Endodermal cell (in vitro differentiated cells): ENCODE measurements around the gene PCDHGB6. TPM values are rescaled to one million over a fixed set of nuclear protein-coding genes. Genes with fewer than 3 reads are reported as not detected.

Experiments
- DNase-seq: peaks from one replicate; pipeline ENCODE4 v3.0.0-alpha.2; 2017
- H3K27ac ChIP-seq: 2 replicates; pipeline ENCODE4 v1.5.1; 2013; ENCODE audit warnings: mild to moderate bottlenecking, low read depth, low read length, moderate library complexity
- H3K27me3 ChIP-seq: 2 replicates; pipeline ENCODE4 v1.6.1; 2013; ENCODE audit warnings: mild to moderate bottlenecking, low read length, moderate library complexity; ENCODE audit not compliant: insufficient read depth, control insufficient read depth, poor library complexity, severe bottlenecking
- H3K36me3 ChIP-seq: 2 replicates; pipeline ENCODE4 v1.7.0; 2013; ENCODE audit warnings: mild to moderate bottlenecking, low read length, moderate library complexity; ENCODE audit not compliant: control insufficient read depth, insufficient read depth
- H3K4me1 ChIP-seq: one replicate; pipeline ENCODE4 v1.7.0; 2013; ENCODE audit warnings: low read length; ENCODE audit not compliant: control insufficient read depth, insufficient read depth
- H3K4me3 ChIP-seq: 2 replicates; pipeline ENCODE4 v1.5.1; 2013; ENCODE audit warnings: mild to moderate bottlenecking, low read length, moderate library complexity
- H3K9ac ChIP-seq: 2 replicates; pipeline ENCODE4 v1.6.1; 2013; ENCODE audit warnings: mild to moderate bottlenecking, low read length, moderate library complexity; ENCODE audit not compliant: poor library complexity, severe bottlenecking; ENCODE audit errors: extremely low read depth
- H3K9me3 ChIP-seq: 2 replicates; pipeline ENCODE4 v1.6.1; 2013; ENCODE audit warnings: mild to moderate bottlenecking, low read length, moderate library complexity; ENCODE audit not compliant: control insufficient read depth
- H3K27ac Mint-ChIP-seq: 2 replicates; pipeline ENCODE4 v1.8.0; 2020; ENCODE audit warnings: mixed read lengths
- H3K27me3 Mint-ChIP-seq: 2 replicates; pipeline ENCODE4 v1.8.0; 2021; ENCODE audit warnings: mild to moderate bottlenecking, mixed read lengths; ENCODE audit not compliant: insufficient read depth
- H3K36me3 Mint-ChIP-seq: 2 replicates; pipeline ENCODE4 v1.8.0; 2020; ENCODE audit warnings: low read depth, mixed read lengths
- H3K4me1 Mint-ChIP-seq: 2 replicates; pipeline ENCODE4 v1.8.0; 2020; ENCODE audit warnings: mixed read lengths
- H3K4me3 Mint-ChIP-seq: 2 replicates; pipeline ENCODE4 v1.8.0; 2020; ENCODE audit warnings: mild to moderate bottlenecking, moderate library complexity, mixed read lengths
- H3K9me3 Mint-ChIP-seq: 2 replicates; pipeline ENCODE4 v1.8.0; 2020; ENCODE audit warnings: mild to moderate bottlenecking, mixed read lengths
- CTCF ChIP-seq: fragments of 200-600 bp; sonication (generic); conservative IDR thresholded peaks from 2 replicates; pipeline ENCODE4 v1.5.0; 2021; ENCODE audit warnings: antibody characterized with exemption, mild to moderate bottlenecking
- WGBS, 2 experiments: methylation state at CpG; one replicate each; pipeline versions ENCODE4 v1.1.5 to v1.1.7; 2013; ENCODE audit warnings: missing lambda C conversion rate in 2 of 2, mixed read lengths in 1 of 2; ENCODE audit not compliant: insufficient coverage in 1 of 2, insufficient read length in 1 of 2; 5-methylcytosine and 5-hydroxymethylcytosine counted together
- total RNA-seq, 2 donors: library from RNA; stranded (reverse); fragmentation: NEBNext Ultra II Directional in 1 of 2; extraction: Animal tissue kit (Norgen Biotek cat#: 25700) in 1 of 2; gene quantifications; 2 replicates in 1 of 2; 3 replicates in 1 of 2; pipeline ENCODE4 v1.2.1, GENCODE V29; 2021

Gene PCDHGB6
- total RNA-seq, 2 donors from 2014 or later, result 8.3 to 10.8 TPM

- no peaks in the 10 kb centered on the region for H3K4me1 Mint-ChIP-seq
- no peak overlapping the region for H3K4me3 Mint-ChIP-seq
- peaks cover 73% of the 10 kb centered on the region for H3K9me3 Mint-ChIP-seq
- no peak overlapping the region for H3K27ac ChIP-seq
- H3K4me1 ChIP-seq, result no peaks in the 10 kb centered on the region
- no peaks in the 10 kb centered on the region for H3K36me3 ChIP-seq
- no peak overlapping the region for H3K4me3 ChIP-seq
- peaks cover 51% of the 10 kb centered on the region for H3K36me3 Mint-ChIP-seq
- H3K27me3 Mint-ChIP-seq, result no peaks in the 10 kb centered on the region
- no peak for DNase-seq
- no peak overlapping the region for H3K27ac Mint-ChIP-seq
- no peak for TF ChIP-seq CTCF
- H3K9ac ChIP-seq, result no peak overlapping the region
- H3K27me3 ChIP-seq, result no peaks in the 10 kb centered on the region
- H3K9me3 ChIP-seq, result peaks cover 57% of the 10 kb centered on the region
Measured at GRCh38 chr5:141362719-141363118, 45.1 kb upstream of the PCDHGB6 start.

- H3K4me3 ChIP-seq, result no peak within 1 kb of the TSS
- no peak within 1 kb of the TSS for H3K27ac ChIP-seq
- H3K9ac ChIP-seq, result no peak within 1 kb of the TSS
- peaks cover 68% of the 10 kb centered on the region for H3K9me3 Mint-ChIP-seq
- 96% methylated on average over 28 to 33 of the region's 34 CpGs for WGBS, 2 experiments
- no peak for DNase-seq
- H3K27me3 ChIP-seq, result no peaks in the 10 kb centered on the region
- no peaks in the 10 kb centered on the region for H3K4me1 ChIP-seq
- H3K27ac Mint-ChIP-seq, result no peak within 1 kb of the TSS
- no peak within 1 kb of the TSS for H3K4me3 Mint-ChIP-seq
- no peaks in the 10 kb centered on the region for H3K36me3 ChIP-seq
- H3K27me3 Mint-ChIP-seq, result no peaks in the 10 kb centered on the region
- H3K36me3 Mint-ChIP-seq, result peaks cover 50% of the 10 kb centered on the region
- peaks cover 47% of the 10 kb centered on the region for H3K9me3 ChIP-seq
- no peak for TF ChIP-seq CTCF
- H3K4me1 Mint-ChIP-seq, result no peaks in the 10 kb centered on the region
Measured at GRCh38 chr5:141363952-141364660, 43.7 kb upstream of the PCDHGB6 start, which contains the start of gene PCDHGA5. Gene PCDHGA5 (plus strand): TSS chr5:141364162. CDS start chr5:141364331, 169 bp downstream.

GRCh38 chr5:141366016-141366896 is 41.6 kb upstream of the PCDHGB6 start:
- Mint-ChIP-seq H3K9me3 (peaks cover 68% of the 10 kb centered on the region), H3K4me3 (no peak overlapping the region), H3K27me3 (no peaks in the 10 kb centered on the region), H3K4me1 (no peaks in the 10 kb centered on the region), H3K36me3 (peaks cover 47% of the 10 kb centered on the region), H3K27ac (no peak overlapping the region)
- Histone ChIP-seq H3K4me3 (no peak overlapping the region), H3K27me3 (no peaks in the 10 kb centered on the region), H3K9me3 (peaks cover 43% of the 10 kb centered on the region), H3K27ac (no peak overlapping the region), H3K4me1 (no peaks in the 10 kb centered on the region), H3K9ac (no peak overlapping the region), H3K36me3 (no peaks in the 10 kb centered on the region)
- no peak for TF ChIP-seq CTCF
- WGBS, 2 experiments, result 96% methylated on average over 43 to 46 of the region's 46 CpGs
- no peak for DNase-seq
